SW480 (cell line): ENCODE measurements around the gene MEGF10.

ENCODE experiments used
- DNase-seq: peaks from one replicate; pipeline ENCODE4 v3.0.0-alpha.2; 2016; ENCODE audit warnings: low spot score

The MEGF10 gene

DNA sequence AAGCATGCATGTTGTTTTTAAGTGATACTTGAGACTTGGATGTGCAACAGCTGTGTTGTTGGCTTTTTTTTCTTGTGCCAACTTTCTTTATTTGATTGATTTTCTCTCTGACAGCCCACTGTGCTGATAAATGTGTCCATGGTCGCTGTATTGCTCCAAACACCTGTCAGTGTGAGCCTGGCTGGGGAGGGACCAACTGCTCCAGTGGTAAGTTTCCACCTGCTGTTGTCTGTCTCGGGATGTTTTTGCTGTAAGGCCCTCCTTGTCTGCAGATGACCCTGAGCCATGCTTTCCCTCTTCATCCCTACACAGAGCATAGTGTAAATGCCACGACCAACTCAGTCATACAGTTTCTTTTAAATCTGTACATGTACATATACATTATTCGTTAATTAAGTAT lies 79.2 kb downstream of the MEGF10 start:
- no peak for DNase-seq

DNA sequence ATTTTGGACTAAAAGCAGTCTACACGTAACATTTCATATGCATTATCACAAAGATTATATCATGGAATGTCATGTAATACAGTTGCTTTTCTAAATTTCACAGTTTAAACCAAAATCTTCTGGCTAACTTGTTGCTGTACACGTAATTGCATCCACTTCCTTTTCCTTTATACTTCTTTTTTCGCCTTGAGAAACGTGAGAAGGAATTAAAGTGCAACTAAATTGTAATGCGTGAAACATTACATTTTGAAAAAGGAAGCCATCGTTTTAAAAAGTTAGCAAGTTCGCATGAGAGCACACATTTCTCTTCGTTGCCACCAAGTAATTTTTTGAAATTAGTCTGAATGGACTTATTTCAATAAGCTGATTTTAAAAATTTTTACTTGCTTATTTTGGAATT lies 80.0 kb downstream of the MEGF10 start:
- DNase-seq: no peak

DNA sequence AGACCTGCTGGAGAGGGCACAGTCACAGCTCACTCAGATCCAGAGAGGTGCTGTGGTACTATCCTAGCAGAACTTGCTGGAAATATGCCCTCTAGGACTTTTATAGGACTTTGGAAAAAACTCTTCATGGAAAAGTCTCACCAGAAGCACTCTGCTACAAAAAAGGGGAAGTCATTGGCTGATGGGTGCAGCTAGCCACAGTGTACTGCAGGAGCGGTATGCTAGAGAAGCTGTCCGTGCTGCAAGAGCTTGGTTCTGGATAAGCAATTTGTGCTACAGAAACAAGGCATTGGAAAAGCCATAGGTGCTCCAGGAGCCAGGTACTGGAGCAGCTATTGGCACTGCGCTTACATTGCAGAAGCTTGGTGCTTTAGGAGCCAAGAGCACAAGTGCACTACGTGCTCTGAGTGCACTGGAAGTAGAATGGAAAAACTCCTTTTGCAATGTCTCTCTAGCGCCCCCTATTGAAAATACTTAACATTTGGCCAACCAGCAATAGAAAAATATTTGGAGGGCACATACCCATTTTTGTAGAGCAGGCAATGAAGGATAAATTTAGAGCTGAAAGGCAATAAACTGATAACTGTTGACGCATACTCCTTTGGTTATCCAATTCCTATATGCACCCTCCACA lies 83.4 kb downstream of the MEGF10 start:
- DNase-seq: no peak

DNA sequence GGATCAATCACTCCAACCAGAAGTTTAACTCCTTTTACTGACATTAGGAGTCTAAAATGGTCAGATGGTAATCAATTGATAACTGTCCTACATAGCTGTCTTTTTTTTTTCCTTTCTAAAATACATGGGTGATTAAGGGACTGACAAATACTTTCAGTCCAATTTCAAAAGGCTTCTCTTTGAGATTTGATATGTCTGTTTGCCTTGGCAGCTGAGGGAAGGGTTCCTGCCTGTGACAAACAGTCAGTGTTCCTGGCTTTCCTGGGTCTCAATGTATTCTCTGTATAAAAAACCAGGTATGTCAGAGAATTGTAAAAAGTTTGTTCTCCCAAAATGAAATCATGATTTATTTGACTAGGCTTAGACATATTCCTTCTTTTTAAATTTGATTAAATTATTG lies 84.5 kb downstream of the MEGF10 start:
- DNase-seq: no peak

DNA sequence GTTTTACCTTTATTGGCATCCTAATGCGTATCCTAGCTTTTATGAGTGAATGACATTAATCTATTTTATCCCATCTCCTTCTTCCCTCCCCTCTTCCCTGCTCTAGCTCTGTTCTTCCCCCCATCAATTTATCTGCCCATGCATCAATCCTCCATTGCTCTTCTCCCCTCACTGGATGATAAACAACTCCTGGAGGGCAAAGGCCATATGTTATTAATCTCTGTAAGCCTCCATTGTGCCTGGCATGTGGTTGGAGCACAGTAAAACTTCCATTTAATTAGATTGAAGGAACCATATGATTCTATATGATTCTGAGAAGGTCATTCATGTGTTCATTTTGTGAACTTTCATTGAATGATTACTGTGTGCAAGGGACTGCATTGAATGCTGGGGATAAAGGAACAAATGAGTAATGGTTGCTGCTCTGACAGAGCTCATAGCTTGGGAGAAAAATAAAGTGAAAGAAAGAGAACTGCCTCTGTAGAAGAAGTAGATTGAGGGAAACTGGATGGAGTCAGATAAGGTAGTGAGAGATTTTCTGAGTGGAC lies 85.0 kb downstream of the MEGF10 start:
- DNase-seq: no peak

DNA sequence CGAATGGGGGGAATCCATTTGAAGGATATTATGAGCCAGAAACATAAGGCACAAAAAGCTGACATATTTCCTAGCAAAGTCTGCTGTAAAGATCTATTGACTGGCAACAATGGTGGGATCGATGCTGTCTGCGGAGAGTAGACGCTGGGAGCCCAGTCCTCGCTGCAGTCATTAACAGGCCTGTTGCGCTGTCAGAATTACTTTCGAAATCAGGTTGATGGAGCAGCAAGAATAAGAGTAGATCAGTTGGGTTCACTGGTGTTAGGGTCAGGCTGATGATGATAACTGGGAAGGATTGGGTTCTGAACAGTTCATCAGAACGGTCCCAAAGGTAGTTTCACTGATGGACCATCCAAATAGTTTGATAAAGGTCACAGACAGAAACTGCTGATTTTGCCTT lies 87.1 kb downstream of the MEGF10 start:
- DNase-seq: no peak

GRCh38 chr5:127385936-127386335 lies 95.3 kb downstream of the MEGF10 start:
- no peak for DNase-seq

DNA sequence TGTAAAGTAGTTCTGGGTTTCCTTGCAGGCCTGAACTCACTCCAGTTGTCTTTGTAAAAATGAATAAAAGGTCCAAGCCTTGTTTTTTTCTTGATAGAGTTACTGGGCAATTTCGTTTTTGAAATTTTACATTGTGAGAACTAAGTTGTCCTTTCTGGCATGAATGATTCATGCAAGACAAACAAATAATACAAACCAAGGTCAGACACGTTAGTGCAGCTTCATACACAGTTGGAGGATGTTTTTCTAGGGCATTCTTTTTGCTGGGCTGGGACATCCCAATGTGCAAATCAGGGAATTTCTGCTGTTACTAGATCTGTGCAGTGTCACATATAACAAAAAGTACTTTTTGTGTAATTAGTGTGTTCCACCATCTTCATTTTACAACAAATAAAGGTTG lies 96.0 kb downstream of the MEGF10 start:
- no peak for DNase-seq

GRCh38 chr5:127389601-127390000 lies 99.0 kb downstream of the MEGF10 start:
- DNase-seq: no peak

- DNase-seq: no peak
Measured at GRCh38 chr5:127392762-127393161, 102.2 kb downstream of the MEGF10 start.

DNA sequence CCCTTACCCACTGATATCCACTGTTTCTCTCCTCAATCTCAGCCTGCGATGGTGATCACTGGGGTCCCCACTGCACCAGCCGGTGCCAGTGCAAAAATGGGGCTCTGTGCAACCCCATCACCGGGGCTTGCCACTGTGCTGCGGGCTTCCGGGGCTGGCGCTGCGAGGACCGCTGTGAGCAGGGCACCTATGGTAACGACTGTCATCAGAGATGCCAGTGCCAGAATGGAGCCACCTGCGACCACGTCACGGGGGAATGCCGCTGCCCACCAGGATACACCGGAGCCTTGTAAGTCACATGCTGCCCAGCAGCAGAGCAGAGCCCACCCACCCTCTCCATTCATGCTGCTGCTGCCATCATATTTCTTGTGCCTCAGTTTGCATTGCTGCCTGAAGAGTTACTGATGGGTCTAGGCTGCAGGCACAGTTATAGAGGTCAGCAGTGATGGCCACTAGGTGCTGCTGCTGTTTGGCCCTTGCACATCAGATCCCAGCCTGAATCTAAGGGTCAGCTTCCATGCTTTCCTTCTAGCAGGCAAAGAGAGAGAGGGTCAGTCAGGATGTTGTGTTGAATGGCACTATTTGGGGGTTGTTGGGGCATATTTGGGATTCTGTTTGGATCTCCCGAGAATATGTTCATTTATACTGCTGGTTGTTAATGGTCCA lies 106.0 kb downstream of the MEGF10 start:
- DNase-seq: no peak

DNA sequence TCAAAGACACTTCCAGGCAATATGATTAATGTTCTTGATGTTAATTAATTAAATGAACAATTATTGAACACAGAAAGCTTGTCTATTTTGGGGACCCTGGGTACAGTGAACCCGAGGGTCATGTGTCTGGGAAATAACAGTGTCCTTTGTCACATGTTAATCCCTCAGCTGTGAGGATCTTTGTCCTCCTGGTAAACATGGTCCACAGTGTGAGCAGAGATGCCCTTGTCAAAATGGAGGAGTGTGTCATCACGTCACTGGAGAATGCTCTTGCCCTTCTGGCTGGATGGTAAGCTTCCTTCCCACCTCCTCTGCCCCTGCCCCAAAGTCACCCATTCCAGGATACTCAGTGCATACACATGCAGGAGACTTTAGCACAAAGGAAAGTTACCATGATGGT lies 107.9 kb downstream of the MEGF10 start:
- no peak for DNase-seq

- no peak for DNase-seq
Measured at GRCh38 chr5:127399068-127399467, 108.5 kb downstream of the MEGF10 start.

DNA sequence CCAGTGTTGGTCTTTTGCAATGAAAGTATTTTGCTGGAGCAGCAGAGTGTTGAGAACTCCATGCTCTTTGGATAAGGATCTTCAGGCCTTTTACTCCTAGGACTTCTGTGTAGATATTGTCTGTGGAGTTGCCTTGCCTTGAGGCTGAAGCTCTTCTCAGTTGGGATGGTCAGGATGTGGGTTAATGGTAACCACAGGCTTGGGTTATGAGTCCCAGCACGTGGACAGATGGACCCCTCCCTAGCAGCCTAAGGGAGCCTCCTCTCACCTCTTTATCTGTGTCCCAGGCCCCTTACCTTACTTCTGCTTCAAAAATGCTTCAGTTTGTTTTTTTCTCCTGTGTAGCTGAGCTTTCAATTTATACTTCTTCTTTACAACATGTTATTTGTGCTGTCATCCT lies 109.9 kb downstream of the MEGF10 start:
- DNase-seq: peak; percentile 7

DNA sequence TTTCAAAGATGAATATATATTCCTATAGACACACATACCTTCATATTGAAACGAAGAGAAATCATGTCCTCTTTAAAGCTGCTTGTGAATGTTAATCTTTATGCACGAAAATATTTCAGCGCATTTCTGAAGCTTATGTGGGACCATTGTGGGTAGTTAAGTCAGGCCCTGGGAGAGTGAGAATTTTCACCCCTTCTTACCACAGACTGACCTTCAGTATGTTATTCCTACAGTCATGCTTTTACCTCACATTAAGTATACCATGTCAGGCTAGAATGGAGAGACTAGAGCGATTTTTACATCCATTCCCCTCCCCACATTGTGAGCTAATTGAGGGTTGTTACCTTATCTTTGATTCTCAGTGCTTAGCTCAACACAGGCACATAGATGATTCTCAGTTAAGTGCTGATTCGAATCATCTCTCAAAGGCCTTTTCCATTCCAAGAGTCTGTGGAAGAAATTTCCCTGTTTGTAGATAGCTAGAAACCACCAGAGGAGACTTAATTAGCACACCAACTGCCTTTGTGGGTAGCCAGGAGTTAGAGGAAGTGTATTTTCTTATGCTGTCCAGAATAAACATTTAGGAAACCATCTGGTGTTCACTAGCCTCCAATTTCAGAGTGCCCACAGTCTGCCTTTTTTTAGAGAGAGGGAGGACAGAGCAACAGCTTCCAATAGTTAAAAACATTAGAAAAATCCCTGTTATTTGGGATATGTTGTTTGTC lies 110.5 kb downstream of the MEGF10 start:
- DNase-seq: no peak

DNA sequence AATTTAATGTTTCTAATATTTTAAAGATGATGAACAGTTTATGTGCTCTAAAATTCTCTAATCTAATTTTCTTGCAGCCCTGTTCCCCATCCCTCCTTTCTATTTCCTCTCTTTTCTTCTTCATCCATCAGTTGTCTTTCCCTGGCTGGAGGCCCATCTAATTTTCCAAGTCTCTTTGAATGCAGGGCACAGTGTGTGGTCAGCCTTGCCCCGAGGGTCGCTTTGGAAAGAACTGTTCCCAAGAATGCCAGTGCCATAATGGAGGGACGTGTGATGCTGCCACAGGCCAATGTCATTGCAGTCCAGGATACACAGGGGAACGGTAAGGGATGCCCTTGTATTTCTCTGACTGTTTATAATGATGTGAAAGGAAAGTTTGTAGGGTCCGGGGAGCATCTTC lies 111.8 kb downstream of the MEGF10 start:
- DNase-seq: no peak

GRCh38 chr5:127404190-127404589 lies 113.6 kb downstream of the MEGF10 start:
- no peak for DNase-seq

DNA sequence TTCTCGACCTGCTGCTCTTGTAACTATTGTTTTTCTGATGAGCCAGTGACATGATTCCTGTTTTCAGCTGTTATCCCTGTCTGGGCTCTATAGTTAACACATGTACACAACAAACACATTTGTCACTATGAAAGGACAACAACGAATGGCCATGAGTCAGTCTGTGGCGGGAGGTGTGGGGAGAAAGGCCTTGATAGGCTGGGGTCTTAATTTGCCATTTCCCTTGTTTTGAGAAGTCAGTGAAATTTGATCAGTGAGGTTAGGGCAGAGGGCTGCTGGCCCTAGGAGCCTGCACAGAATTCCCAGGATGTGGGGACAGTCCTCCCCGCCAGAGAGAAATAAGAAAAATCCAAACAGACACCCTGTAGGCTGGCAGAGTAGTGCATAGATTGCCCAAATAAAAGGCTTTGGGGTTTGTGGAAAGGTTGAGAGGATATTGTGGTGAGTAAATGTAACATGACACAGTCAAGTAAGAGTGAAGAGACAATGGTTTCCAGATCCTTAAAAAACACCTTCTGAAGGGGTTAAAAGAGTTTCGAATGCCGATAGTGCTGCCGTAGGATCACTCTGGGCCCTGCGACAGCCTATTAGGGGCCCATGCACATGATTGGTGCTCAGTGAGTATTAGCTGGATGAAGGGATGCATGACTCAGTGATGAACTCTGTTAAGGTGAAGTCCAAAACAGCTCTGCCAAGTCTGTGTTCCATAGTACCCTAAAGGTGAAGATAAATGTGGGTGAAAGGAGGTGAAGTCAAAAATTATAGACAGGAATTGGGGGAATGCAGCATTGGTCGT lies 115.9 kb downstream of the MEGF10 start:
- DNase-seq: no peak

- no peak for DNase-seq
Measured at GRCh38 chr5:127409246-127409917, 118.8 kb downstream of the MEGF10 start.

- no peak for DNase-seq
Measured at GRCh38 chr5:127409921-127410675, 119.5 kb downstream of the MEGF10 start.

DNA sequence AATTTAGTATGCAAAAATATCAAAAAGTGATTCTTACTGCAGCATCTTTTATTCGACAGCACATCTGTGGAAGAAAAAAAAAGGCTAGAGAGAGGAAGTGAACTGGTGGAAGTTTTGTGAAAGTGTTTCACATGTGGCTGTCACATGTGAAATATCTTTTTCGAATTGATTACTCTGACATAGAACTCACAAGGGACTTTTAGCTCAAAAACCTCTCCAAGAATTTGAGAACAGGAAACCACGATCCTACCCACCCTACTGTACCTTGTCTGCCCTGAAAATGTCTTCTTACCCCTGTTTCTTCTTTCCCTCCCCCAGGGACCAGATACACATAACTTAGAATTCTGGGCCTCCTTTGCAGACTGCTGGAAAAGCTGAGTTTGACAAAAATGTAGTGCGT lies 120.4 kb downstream of the MEGF10 start:
- no peak for DNase-seq
